HUES64 (cell line): ENCODE data around the gene URI1.
"Not testable (repeated sequence)": the region's sequence is repeated elsewhere in the genome, so short reads cannot be mapped to it uniquely, and the experiment has no call there.

ENCODE experiments used
- H3K27ac ChIP-seq: 2 replicates; pipeline ENCODE4 v1.7.0; 2013; ENCODE audit warnings: low read depth, low read length, inconsistent platforms
- H3K27me3 ChIP-seq: 2 replicates; pipeline ENCODE4 v1.6.1; 2013; ENCODE audit warnings: mild to moderate bottlenecking, low read length; ENCODE audit not compliant: insufficient read depth
- H3K36me3 ChIP-seq: 2 replicates; pipeline ENCODE4 v1.6.1; 2013; ENCODE audit warnings: mild to moderate bottlenecking, low read length; ENCODE audit not compliant: insufficient read depth
- H3K4me1 ChIP-seq: 2 replicates; pipeline ENCODE4 v1.6.1; 2013; ENCODE audit warnings: mild to moderate bottlenecking, low read length, moderate library complexity; ENCODE audit not compliant: insufficient read depth
- H3K4me3 ChIP-seq: 2 replicates; pipeline ENCODE4 v1.5.1; 2013; ENCODE audit warnings: mild to moderate bottlenecking, low read length, moderate library complexity
- H3K9ac ChIP-seq: 2 replicates; pipeline ENCODE4 v1.6.1; 2013; ENCODE audit warnings: mild to moderate bottlenecking, low read depth, low read length
- H3K9me3 ChIP-seq: 2 replicates; pipeline ENCODE4 v1.6.1; 2013; ENCODE audit warnings: low read depth, low read length; ENCODE audit not compliant: insufficient read depth
- WGBS: fragments of 150-250, 120-280 bp; methylation state at CpG from one replicate; pipeline ENCODE4 v1.1.7; 2013; ENCODE audit warnings: missing lambda C conversion rate; 5-methylcytosine and 5-hydroxymethylcytosine counted together

URI1 gene

DNA sequence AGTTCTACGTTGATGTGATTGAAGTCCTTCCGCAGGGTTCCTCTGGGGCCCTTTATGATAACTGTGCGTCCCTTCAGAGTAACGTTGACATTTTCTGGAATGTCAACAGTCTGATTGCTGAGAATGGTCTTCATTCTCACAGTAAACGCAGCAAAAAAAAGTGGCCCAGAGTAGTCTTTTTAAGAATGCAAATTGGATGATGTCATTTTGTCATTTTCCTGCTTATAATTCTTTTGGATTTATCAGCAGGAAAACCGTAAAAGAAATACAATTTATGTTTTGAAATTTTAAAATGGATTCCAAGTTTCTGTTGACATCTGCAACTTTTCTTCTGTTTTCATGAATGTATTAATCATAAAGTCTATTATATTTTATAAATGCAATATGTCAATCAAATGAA, 14.8 kb downstream of the URI1 start:
- no peaks in the 10 kb centered on the region for H3K36me3 ChIP-seq
- no peaks in the 10 kb centered on the region for H3K27me3 ChIP-seq
- H3K9me3 ChIP-seq, result no peaks in the 10 kb centered on the region
- no peak overlapping the region for H3K4me3 ChIP-seq
- 96% methylated on average over 6 of the region's 6 CpGs for WGBS
- no peak overlapping the region for H3K9ac ChIP-seq
- no peak overlapping the region for H3K27ac ChIP-seq
- H3K4me1 ChIP-seq, result peaks cover 5% of the 10 kb centered on the region; the same call in 1 of the 2 replicates

DNA sequence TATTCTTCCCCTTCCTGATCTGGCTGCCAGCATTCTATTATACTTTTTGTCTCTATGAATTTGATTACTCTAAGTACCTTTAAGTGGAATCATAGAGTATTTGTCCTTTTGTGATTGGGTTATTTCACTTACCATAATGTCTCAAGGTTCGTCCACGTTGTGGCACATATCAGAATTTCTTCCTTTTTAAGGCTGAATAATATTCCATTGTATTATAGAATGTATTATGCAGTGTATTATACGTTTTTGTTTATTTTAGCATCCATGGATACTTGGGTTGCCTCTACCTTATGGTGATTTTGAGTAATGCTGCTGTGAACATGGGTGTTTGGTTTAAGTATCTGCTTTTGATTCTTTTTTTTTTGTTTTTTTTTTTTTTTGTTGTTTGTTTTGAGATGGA, 19.3 kb downstream of the URI1 start:
- Histone ChIP-seq H3K9ac (no peak overlapping the region), H3K4me1 (peaks cover 14% of the 10 kb centered on the region), H3K4me3 (no peak overlapping the region), H3K27ac (no peak overlapping the region), H3K36me3 (no peaks in the 10 kb centered on the region), H3K9me3 (no peaks in the 10 kb centered on the region), H3K27me3 (no peaks in the 10 kb centered on the region)
- 95% methylated on average over 1 of the region's 3 CpGs for WGBS

DNA sequence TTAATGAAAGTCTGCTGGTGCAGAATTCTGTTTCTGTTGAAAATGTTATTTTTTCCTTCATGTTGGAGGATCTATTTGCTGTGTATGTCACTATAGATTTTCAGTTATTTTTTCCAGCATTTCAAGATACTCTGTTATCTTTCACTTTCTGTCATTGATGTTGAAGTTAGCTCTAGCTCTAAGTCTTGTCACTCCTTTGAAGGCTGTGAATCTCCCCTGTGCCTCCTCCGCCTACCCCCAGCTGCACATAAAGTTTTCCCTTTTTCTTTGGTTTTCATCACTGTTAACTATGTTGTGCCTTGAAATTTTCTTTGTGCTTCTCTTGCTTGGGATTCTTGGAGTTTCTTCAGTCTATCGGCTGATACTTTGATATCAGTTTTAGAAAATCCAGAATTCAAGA, 20.8 kb downstream of the URI1 start:
- Histone ChIP-seq H3K27me3 (no peaks in the 10 kb centered on the region), H3K4me3 (no peak overlapping the region)
- 93% methylated on average over 2 of the region's 2 CpGs for WGBS

DNA sequence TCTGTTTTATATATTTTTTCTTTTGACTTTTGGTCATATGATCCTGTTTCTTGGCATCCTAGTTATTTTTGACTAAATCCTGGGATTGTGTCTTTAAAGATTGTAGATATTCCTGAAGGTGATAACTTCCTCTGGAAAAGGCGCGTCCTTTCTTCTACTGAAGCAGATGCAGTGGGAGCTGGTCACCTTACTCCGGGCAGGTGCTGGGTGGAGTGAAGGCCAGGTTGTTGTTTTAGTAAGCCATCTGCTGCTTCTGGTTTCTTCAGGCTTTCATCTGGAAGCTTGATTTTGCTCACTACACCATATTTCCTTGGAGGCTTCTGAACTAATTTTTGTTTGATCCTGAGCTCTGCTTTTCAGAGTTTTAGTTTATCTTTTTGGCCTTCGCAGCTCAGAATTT, 21.5 kb downstream of the URI1 start:
- no peak overlapping the region for H3K27ac ChIP-seq
- 94% methylated on average over 4 of the region's 4 CpGs for WGBS
- no peaks in the 10 kb centered on the region for H3K36me3 ChIP-seq
- no peaks in the 10 kb centered on the region for H3K9me3 ChIP-seq
- H3K27me3 ChIP-seq, result no peaks in the 10 kb centered on the region
- H3K9ac ChIP-seq, result no peak overlapping the region
- peaks cover 23% of the 10 kb centered on the region for H3K4me1 ChIP-seq
- no peak overlapping the region for H3K4me3 ChIP-seq

More for the DNA sequence above, 20.8 kb downstream of the URI1 start:
- Histone ChIP-seq H3K4me1 (peaks cover 20% of the 10 kb centered on the region), H3K9me3 (no peaks in the 10 kb centered on the region), H3K36me3 (no peaks in the 10 kb centered on the region), H3K9ac (no peak overlapping the region), H3K27ac (no peak overlapping the region)

DNA sequence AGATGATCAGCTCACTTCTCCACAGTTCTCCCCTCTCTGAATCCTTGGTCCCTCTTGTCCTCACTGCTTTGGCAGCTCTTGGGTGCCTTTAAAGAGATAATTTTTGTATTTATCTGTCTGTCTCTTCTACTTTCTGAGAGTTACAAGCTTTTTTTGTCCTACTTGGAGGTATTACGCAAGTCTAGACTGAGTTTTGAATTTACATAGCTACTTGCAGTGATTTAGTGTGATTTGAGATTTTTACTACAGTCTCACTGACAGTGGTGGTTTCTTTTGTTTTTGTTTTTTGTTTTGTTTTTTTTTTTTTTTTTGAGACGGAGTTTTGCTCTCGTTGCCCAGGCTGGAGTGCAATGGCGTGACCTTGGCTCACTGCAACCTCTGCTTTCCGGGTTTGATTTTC, 22.1 kb downstream of the URI1 start:
- Histone ChIP-seq H3K4me1 (peaks cover 23% of the 10 kb centered on the region), H3K4me3 (no peak overlapping the region), H3K9me3 (no peaks in the 10 kb centered on the region), H3K9ac (no peak overlapping the region), H3K36me3 (no peaks in the 10 kb centered on the region), H3K27me3 (no peaks in the 10 kb centered on the region), H3K27ac (no peak overlapping the region)
- 97% methylated on average over 5 of the region's 5 CpGs for WGBS

DNA sequence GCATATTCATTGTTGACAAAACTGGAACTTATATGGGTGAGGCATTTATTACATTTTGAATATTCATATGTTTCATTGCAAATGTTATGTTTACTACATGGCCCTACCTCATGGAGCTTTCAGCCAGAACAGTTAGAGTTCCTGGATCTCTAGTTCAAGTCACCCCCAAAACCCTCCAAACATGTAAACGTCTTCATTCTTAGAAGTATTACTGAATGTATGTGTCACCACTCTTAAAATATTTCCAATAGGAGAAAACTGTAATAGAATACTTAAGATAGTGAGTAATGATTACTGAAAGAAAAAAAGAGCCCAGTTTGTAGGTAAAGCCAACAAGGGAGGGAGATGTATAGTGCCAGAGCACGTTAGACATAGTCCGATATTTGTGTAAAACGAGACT, 23.5 kb downstream of the URI1 start:
- H3K4me3 ChIP-seq, result no peak overlapping the region
- no peaks in the 10 kb centered on the region for H3K9me3 ChIP-seq
- no peak overlapping the region for H3K27ac ChIP-seq
- no peak overlapping the region for H3K9ac ChIP-seq
- H3K27me3 ChIP-seq, result no peaks in the 10 kb centered on the region
- no peaks in the 10 kb centered on the region for H3K36me3 ChIP-seq
- WGBS, result 92% methylated on average over 3 of the region's 4 CpGs
- peaks cover 23% of the 10 kb centered on the region for H3K4me1 ChIP-seq

DNA sequence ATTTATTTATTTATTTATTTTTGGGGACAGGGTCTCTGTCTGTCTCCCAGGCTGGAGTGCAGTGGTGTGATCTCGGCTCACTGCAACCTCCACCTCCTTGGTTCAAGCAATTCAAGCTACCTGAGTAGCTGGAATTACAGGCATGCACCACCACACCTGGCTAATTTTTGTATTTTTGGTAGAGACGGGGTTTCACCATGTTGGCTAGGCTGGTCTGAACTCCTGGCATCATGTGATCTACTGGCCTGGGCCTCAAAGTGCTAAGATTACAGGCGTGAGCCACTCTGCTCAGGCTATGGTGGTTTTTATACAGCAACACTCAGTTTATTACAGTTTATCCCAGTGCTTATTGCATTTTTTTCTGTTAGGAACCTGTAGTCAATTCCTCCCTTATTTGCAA, 24.1 kb downstream of the URI1 start:
- H3K36me3 ChIP-seq, H3K4me3 ChIP-seq, H3K27ac ChIP-seq, H3K27me3 ChIP-seq, H3K9ac ChIP-seq, H3K9me3 ChIP-seq: not testable (repeated sequence)
- H3K4me1 ChIP-seq, result peaks cover 23% of the 10 kb centered on the region
- 95% methylated on average over 3 of the region's 3 CpGs for WGBS

DNA sequence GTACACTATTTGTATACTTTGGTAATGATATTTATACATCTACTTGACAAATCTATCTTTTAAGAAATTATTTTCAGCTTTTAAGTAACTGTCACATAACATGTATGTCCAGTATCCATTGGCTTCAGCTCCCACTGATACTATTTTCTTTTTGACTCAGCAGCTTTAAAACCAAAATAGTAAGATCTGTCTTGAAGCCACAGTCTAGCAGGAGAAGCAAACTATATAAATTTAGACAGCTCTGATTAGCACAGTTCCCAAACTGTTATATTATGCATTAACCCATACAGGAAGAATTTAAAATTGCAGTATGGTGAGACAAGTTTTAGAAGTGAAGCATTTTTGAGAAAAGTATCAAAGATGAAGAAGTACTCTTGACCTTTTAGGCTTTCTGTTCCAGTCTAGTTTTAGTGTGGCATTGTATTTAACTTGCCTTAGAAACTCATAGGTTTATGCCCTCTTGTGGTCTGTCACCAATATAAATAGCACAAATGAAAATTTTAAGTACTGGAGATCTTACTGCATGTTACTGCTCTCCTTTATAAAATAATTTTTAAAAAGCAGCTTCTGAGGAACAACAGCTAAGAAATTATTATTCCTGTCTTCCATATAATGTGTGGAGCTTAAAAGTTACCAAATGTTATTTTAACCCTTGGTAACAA, 24.7 kb downstream of the URI1 start:
- Histone ChIP-seq H3K36me3 (no peaks in the 10 kb centered on the region), H3K27ac (no peak overlapping the region), H3K9me3 (no peaks in the 10 kb centered on the region), H3K4me1 (peaks cover 23% of the 10 kb centered on the region), H3K4me3 (no peak overlapping the region), H3K9ac (no peak overlapping the region), H3K27me3 (no peaks in the 10 kb centered on the region)

DNA sequence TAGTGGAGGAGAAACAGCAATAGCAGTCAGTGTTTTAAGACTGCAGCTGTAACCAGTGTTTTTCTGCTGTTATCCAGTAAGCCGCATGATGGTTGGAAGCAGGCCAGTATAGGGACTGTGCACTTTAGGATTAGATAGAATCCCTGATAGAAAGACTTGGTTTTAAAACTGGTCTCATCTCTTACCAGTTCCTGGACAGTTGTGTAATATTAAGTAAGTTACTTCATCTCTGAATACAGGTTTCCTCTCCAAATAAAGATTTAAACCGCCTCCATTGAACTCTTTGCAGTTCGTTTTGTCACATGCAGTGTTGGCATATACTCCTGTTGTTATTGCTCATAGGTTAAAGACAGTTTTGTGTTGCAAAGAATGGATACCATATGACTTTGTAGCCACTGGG, 25.6 kb downstream of the URI1 start:
- Histone ChIP-seq H3K27me3 (no peaks in the 10 kb centered on the region), H3K9ac (no peak overlapping the region), H3K4me1 (peaks cover 23% of the 10 kb centered on the region), H3K27ac (no peak overlapping the region), H3K4me3 (no peak overlapping the region), H3K9me3 (no peaks in the 10 kb centered on the region), H3K36me3 (no peaks in the 10 kb centered on the region)
- WGBS, result 91% methylated on average over 3 of the region's 3 CpGs

DNA sequence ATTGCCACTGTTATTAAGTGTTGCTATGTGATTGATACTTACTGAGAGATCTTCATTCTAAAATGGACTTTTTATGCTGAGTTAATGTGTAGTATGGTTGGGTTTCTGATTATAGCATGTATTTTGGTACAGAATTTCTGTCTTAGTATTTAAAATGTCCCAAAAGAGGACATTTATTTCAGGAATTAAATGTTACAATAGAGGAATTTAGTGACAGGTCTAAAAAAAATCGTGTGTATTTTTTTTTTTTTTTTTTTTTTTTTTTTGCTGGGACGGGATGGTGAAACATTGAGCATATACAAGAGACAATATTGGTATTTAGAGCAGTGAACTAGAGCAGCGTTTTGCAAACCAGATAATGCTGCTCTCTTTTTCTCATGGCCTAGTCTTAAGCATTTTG, 27.9 kb downstream of the URI1 start:
- Histone ChIP-seq H3K4me3 (no peak overlapping the region), H3K27ac (no peak overlapping the region), H3K4me1 (peaks cover 17% of the 10 kb centered on the region), H3K27me3 (no peaks in the 10 kb centered on the region), H3K9me3 (no peaks in the 10 kb centered on the region), H3K9ac (no peak overlapping the region), H3K36me3 (no peaks in the 10 kb centered on the region)
- WGBS, result 81% methylated on average over 3 of the region's 3 CpGs

DNA sequence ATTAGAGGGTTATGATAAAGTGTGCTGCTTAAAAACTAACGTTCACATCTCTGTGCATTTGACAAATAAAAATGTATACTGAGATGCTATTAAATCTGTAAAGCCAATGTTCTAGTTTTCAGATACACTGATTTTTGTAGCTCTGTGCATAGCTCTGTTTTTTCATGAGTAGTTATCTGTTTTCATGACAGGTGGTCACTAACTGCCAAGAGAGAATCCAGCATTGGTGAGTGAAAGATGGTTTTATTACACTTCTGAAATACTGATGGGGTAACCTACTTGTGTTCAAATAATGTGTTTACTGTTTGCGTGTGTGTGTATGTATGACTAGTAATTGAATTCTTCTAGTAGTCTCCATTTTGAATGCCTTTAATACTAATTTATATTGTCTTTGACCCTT, 29.0 kb downstream of the URI1 start:
- 95% methylated on average over 2 of the region's 2 CpGs for WGBS
- Histone ChIP-seq H3K4me3 (no peak overlapping the region), H3K9me3 (no peaks in the 10 kb centered on the region), H3K9ac (no peak overlapping the region), H3K4me1 (peaks cover 9% of the 10 kb centered on the region; the same call in 1 of the 2 replicates), H3K27ac (no peak overlapping the region), H3K36me3 (no peaks in the 10 kb centered on the region), H3K27me3 (no peaks in the 10 kb centered on the region)

DNA sequence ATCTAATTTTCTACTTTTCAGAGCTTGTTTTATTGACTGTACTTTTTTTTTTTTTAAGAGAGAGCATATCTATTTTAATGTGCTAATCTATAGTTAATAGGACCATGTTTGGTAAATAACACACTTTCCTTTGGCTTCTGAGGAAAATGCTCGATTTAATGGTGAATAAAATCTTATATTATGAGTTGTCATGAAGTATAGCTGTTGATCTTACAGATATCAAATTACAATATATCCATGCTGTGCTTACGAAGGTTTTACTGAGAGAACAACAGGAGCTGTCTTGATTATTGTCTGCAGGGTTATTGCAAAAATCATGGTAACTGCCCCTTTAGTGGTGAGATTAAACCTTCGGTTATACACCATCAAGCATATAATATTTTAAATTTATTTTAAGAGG, 29.6 kb downstream of the URI1 start:
- no peaks in the 10 kb centered on the region for H3K9me3 ChIP-seq
- H3K27me3 ChIP-seq, result no peaks in the 10 kb centered on the region
- peaks cover 9% of the 10 kb centered on the region; the same call in 1 of the 2 replicates for H3K4me1 ChIP-seq
- H3K9ac ChIP-seq, result no peak overlapping the region
- no peak overlapping the region for H3K4me3 ChIP-seq
- H3K36me3 ChIP-seq, result no peaks in the 10 kb centered on the region
- H3K27ac ChIP-seq, result no peak overlapping the region
- 100% methylated on average over 1 of the region's 3 CpGs for WGBS
